Loucy (cell line): ENCODE results near the gene KLHDC8A.

Experiments used
- H2AFZ ChIP-seq: fragments of 200-600 bp; sonication (generic); 2 replicates; pipeline ENCODE4 v1.6.0; 2016; ENCODE audit warnings: antibody characterized with exemption, mild to moderate bottlenecking, low read length, moderate library complexity
- H3F3A ChIP-seq: fragments of 200-600 bp; 2 replicates; pipeline ENCODE4 v1.6.0; 2016; ENCODE audit warnings: antibody characterized with exemption, low read depth, mild to moderate bottlenecking
- H3K27me3 ChIP-seq: fragments of 200-600 bp; sonication (generic); 2 replicates; pipeline ENCODE4 v1.6.1; 2014; ENCODE audit warnings: low read length, mild to moderate bottlenecking; ENCODE audit not compliant: insufficient read depth, poor library complexity, severe bottlenecking
- H3K36me3 ChIP-seq: fragments of 200-600 bp; sonication (generic); 2 replicates; pipeline ENCODE4 v1.6.1; 2016; ENCODE audit warnings: low read length; ENCODE audit not compliant: insufficient read depth
- H3K4me1 ChIP-seq: fragments of 200-600 bp; sonication (generic); 2 replicates; pipeline ENCODE4 v1.5.1; 2014; ENCODE audit warnings: low read length, mild to moderate bottlenecking; ENCODE audit not compliant: insufficient read depth, poor library complexity, severe bottlenecking
- H3K4me2 ChIP-seq: fragments of 200-600 bp; sonication (generic); 2 replicates; pipeline ENCODE4 v1.6.0; 2014; ENCODE audit warnings: antibody characterized with exemption, low read length, low read depth, mild to moderate bottlenecking; ENCODE audit not compliant: poor library complexity, severe bottlenecking
- H3K4me3 ChIP-seq: fragments of 200-600 bp; sonication (generic); 2 replicates; pipeline ENCODE4 v1.5.1; 2014; ENCODE audit warnings: low read length, mild to moderate bottlenecking, mixed read lengths; ENCODE audit not compliant: poor library complexity, severe bottlenecking
- H3K79me2 ChIP-seq: fragments of 200-600 bp; sonication (generic); 2 replicates; pipeline ENCODE4 v1.6.1; 2014; ENCODE audit warnings: low read length; ENCODE audit not compliant: insufficient read depth
- H3K9ac ChIP-seq: fragments of 200-600 bp; sonication (generic); 2 replicates; pipeline ENCODE4 v1.6.0; 2014; ENCODE audit warnings: mild to moderate bottlenecking, low read depth, low read length, moderate library complexity; ENCODE audit not compliant: poor library complexity, severe bottlenecking
- H3K9me2 ChIP-seq: fragments of 200-600 bp; sonication (generic); replicated peaks from 2 replicates; pipeline ENCODE4 v1.6.1; 2016; ENCODE audit warnings: low read depth, low read length, mixed read lengths
- H3K9me3 ChIP-seq: fragments of 200-600 bp; sonication (generic); 2 replicates; pipeline ENCODE4 v1.6.1; 2014; ENCODE audit warnings: mild to moderate bottlenecking, antibody characterized with exemption, low read length, low read depth; ENCODE audit not compliant: insufficient read depth
- H4K20me1 ChIP-seq: fragments of 200-600 bp; sonication (generic); 2 replicates; pipeline ENCODE4 v1.6.0; 2014; ENCODE audit warnings: antibody characterized with exemption, low read length, mild to moderate bottlenecking; ENCODE audit not compliant: insufficient read depth, poor library complexity, severe bottlenecking
- EZH2phosphoT487 ChIP-seq: fragments of 200-600 bp; IDR thresholded peaks from 2 replicates; pipeline ENCODE4 v1.6.1; 2018; ENCODE audit warnings: antibody characterized with exemption, mild to moderate bottlenecking, moderate library complexity, borderline replicate concordance
- TF ChIP-seq, protein P1 (sequence below): fragments of 200-600 bp; sonication (generic); conservative IDR thresholded peaks from 2 replicates; pipeline ENCODE4 v1.5.1; 2014; ENCODE audit warnings: mild to moderate bottlenecking, antibody characterized with exemption, low read length

Gene KLHDC8A

DNA sequence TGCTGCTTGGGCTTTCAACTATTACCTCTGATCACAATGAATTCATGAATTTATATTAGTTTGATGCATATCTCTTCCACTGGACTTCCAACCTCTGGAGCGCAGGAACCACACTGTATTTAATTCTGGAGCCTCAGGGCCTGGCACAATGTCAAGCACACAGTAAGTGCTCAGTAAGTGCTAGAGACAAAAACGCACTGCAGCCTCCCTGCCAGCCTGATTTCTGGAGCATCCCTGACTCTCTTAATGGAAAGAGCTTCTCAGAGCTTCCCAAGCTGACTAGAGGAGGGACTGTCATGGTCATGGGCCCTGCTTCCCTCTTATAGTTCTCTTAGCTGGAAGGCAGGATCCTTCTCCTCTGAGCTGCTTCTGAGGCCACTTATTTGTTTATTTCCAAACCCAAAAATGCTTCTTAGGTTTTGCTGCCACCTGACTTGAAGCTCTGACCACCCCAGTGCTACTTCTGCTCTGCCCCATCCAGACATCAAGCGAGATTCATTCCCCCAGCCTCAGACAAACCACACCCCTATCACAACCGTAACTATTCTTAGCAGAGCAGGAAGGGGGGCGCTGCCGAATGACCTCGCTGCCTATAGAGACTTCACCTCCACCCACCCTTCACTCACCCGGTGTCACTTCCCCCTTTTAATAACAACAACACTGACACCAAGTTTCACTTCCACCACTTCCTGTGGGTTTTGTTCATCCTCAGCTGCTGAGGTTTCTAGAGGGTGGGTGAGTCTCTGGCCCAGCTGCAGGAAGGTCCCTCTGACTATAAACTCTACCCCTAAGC lies 68.8 kb downstream of the KLHDC8A start:
- no peaks in the 10 kb centered on the region for H4K20me1 ChIP-seq
- H3K4me1 ChIP-seq = peaks cover 43% of the 10 kb centered on the region
- no peaks in the 10 kb centered on the region for H3K36me3 ChIP-seq
- no peak overlapping the region for H2AFZ ChIP-seq
- TF ChIP-seq, protein P1, sequence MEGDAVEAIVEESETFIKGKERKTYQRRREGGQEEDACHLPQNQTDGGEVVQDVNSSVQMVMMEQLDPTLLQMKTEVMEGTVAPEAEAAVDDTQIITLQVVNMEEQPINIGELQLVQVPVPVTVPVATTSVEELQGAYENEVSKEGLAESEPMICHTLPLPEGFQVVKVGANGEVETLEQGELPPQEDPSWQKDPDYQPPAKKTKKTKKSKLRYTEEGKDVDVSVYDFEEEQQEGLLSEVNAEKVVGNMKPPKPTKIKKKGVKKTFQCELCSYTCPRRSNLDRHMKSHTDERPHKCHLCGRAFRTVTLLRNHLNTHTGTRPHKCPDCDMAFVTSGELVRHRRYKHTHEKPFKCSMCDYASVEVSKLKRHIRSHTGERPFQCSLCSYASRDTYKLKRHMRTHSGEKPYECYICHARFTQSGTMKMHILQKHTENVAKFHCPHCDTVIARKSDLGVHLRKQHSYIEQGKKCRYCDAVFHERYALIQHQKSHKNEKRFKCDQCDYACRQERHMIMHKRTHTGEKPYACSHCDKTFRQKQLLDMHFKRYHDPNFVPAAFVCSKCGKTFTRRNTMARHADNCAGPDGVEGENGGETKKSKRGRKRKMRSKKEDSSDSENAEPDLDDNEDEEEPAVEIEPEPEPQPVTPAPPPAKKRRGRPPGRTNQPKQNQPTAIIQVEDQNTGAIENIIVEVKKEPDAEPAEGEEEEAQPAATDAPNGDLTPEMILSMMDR = 0 out of 2 replicates have a peak, but pooled peaks have one; percentile 10
- peak; percentile 74; the same call in 1 of the 2 replicates for TF ChIP-seq EZH2phosphoT487
- H3F3A ChIP-seq = peaks cover 2% of the 10 kb centered on the region; the same call in 1 of the 2 replicates
- peak overlapping the region; percentile 55 for H3K4me3 ChIP-seq
- peak overlapping the region; percentile 15 for H3K9ac ChIP-seq
- H3K9me2 ChIP-seq = no peaks in the 10 kb centered on the region
- H3K79me2 ChIP-seq = no peaks in the 10 kb centered on the region
- no peaks in the 10 kb centered on the region for H3K9me3 ChIP-seq
- no peaks in the 10 kb centered on the region for H3K27me3 ChIP-seq
- peak overlapping the region; percentile 87 for H3K4me2 ChIP-seq

DNA sequence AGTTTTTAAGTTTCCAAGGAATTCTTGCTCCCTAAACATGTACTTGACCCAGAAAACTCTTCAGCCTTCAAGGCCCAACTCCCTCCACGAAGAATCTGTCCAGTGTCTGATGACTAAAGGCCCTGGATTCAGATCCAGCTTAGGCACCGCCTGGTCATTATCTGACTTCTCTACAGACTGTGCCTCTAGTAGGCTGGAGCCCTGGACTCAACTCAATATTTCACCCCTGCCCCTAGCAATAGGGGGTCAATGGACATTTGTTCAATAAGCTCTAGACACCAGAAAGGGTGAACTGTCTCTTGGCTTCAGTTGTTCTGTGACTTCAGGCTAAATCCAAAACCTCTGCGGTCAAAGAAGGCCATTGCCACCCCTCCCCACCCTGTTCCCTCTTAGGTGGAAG lies 69.6 kb downstream of the KLHDC8A start:
- peak overlapping the region; percentile 15 for H3K9ac ChIP-seq
- no peaks in the 10 kb centered on the region for H3K27me3 ChIP-seq
- no peaks in the 10 kb centered on the region for H3K9me2 ChIP-seq
- no peaks in the 10 kb centered on the region for H4K20me1 ChIP-seq
- peaks cover 2% of the 10 kb centered on the region; the same call in 1 of the 2 replicates for H3F3A ChIP-seq
- H3K4me2 ChIP-seq = peak overlapping the region; percentile 87
- peaks cover 43% of the 10 kb centered on the region for H3K4me1 ChIP-seq
- H3K36me3 ChIP-seq = no peaks in the 10 kb centered on the region
- H3K79me2 ChIP-seq = no peaks in the 10 kb centered on the region
- peak overlapping the region; percentile 69 for H3K4me3 ChIP-seq
- no peak overlapping the region for H2AFZ ChIP-seq
- no peaks in the 10 kb centered on the region for H3K9me3 ChIP-seq
- TF ChIP-seq, protein P1 = no peak
- no peak for TF ChIP-seq EZH2phosphoT487

DNA sequence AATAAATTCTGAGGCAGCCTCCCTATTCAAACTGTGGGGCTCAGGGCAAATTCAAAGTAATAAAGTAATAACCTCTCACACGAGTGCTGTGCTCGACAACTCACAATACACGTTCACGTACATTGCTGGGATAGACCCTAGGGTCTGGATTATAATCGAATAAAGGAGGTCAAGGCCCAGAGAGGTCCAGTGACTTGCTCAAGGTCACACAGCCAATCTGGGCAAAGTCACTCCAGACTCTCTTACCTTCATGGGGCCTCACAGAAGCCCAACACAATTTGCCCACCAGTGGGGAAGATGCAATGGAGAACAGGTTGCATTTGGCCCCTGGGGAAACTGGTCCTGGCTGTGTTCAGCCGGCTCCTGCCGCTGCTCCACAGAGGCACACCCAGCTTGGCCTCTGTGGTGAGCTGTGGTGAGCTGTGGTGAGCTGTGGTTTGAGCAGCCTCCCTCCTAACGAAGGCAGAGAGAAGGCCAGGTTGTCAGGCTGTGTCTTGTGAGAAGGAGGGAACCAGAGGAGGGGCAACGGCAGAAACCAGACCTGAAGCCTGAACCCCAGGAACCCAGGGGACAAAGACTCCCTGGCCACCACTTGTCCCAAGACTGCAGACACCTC lies 70.3 kb downstream of the KLHDC8A start:
- H3K9me3 ChIP-seq = no peaks in the 10 kb centered on the region
- H3K4me3 ChIP-seq = peak overlapping the region; percentile 69
- H3F3A ChIP-seq = peaks cover 2% of the 10 kb centered on the region; the same call in 1 of the 2 replicates
- no peaks in the 10 kb centered on the region for H4K20me1 ChIP-seq
- no peaks in the 10 kb centered on the region for H3K9me2 ChIP-seq
- H2AFZ ChIP-seq = no peak overlapping the region
- no peaks in the 10 kb centered on the region for H3K36me3 ChIP-seq
- peak overlapping the region; percentile 87 for H3K4me2 ChIP-seq
- peak overlapping the region; percentile 69 for H3K9ac ChIP-seq
- TF ChIP-seq, protein P1 = no peak
- TF ChIP-seq EZH2phosphoT487 = no peak
- H3K79me2 ChIP-seq = no peaks in the 10 kb centered on the region
- no peaks in the 10 kb centered on the region for H3K27me3 ChIP-seq
- peaks cover 43% of the 10 kb centered on the region for H3K4me1 ChIP-seq
